Activated effector memory CD4-positive, alpha-beta T cell treated with Interleukin-2 at 50 U/mL for 16 hours (primary cell): ENCODE measurements around the gene TMEM126A.

ENCODE experiments used
- DNase-seq: peaks from one replicate; pipeline ENCODE4 v3.0.0-alpha.2; 2020

TMEM126A gene

GRCh38 chr11:85698195-85698594 lies 50.4 kb downstream of the TMEM126A start:
- no peak for DNase-seq

GRCh38 chr11:85699957-85700741 lies 52.4 kb downstream of the TMEM126A start:
- no peak for DNase-seq

GRCh38 chr11:85704967-85705366 lies 57.2 kb downstream of the TMEM126A start:
- DNase-seq: no peak

DNA sequence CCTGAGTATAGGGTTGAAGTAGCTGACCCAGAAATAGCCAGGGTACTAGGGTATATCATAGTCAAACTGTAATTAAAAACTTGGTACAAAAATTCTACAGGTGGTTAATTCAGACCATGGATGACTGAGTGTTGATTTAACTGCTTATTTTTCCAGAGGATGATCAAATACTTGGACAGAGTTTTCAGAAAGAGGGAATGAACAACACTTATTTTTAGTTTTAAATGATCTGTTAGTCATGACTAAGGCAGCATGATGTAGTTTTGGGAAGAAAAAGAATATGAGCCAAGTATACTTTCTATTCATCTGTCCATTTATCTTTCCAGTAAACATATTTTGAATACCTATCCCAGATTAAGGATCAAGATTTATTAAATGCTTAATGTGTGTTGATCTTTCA lies 58.0 kb downstream of the TMEM126A start:
- no peak for DNase-seq
